HCT116 (cell line): ENCODE data around the gene TLR4. TPM values are rescaled to one million over a fixed set of nuclear protein-coding genes. Genes with fewer than 3 reads are reported as not detected.

Experiments
- ATAC-seq: fragments of 200-7000 bp; cut with Tn5 transposase; 2 replicates; pipeline ENCODE4 v1.9.1; 2020; ENCODE audit warnings: mild to moderate bottlenecking, moderate library complexity
- BruUV-seq: library from RNA; stranded (reverse); fragments of 400-500 nt; replicated peaks from 2 replicates; lab custom pipeline; 2021; lab: Mats Ljungman, UMichigan
- CTCF ChIA-PET: fragments of 300-600 bp; sonication (Branson Sonifier 250); formaldehyde crosslinking; loops from one replicate; lab custom pipeline; 2021; ENCODE audit warnings: antibody characterized with exemption; lab: Charles Lee
- POLR2A ChIA-PET: fragments of 300-600, 350-600 bp; sonication (Branson Sonifier 250); formaldehyde crosslinking; loops from one replicate; lab custom pipeline; 2021; ENCODE audit warnings: antibody characterized with exemption; lab: Charles Lee
- RAD21 ChIA-PET, 2 experiments: fragments of 300-600 bp; sonication (Branson Sonifier 250); formaldehyde crosslinking; loops; one replicate each; lab custom pipeline; 2023; ENCODE audit warnings: low total read pairs in 2 of 2; ENCODE audit not compliant: uncharacterized antibody in 2 of 2, unreplicated experiment in 2 of 2, low non-redundant PET in 1 of 2; lab: Charles Lee
- DNase-seq: peaks from one replicate; pipeline ENCODE4 v3.0.0-alpha.2; 2010; ENCODE audit warnings: low read depth, low spot score
- H2AFZ ChIP-seq: fragments of 200-600 bp; shearing (Covaris generic), sonication (generic); 2 replicates; pipeline ENCODE4 v1.6.1; 2017; ENCODE audit warnings: low read depth, mixed run types, mixed read lengths, antibody characterized with exemption, low read length; ENCODE audit not compliant: poor library complexity, severe bottlenecking
- H3K27ac ChIP-seq: 2 replicates; pipeline ENCODE4 v1.5.1; 2012; ENCODE audit warnings: low read depth, low read length
- H3K27me3 ChIP-seq: fragments of 200-600 bp; sonication (generic); 2 replicates; pipeline ENCODE4 v1.6.1; 2016; ENCODE audit warnings: mixed run types, low read length, mixed read lengths; ENCODE audit not compliant: insufficient read depth
- H3K36me3 ChIP-seq, 2 experiments: fragments of 200-500 bp in 1 of 2; fragments of 200-600 bp in 1 of 2; sonication (Bioruptor generic) in 1 of 2; sonication (generic) in 1 of 2; 2 replicates each; pipeline versions ENCODE4 v1.5.1 to v1.6.1; 2014 to 2016; ENCODE audit warnings: low read length in 2 of 2, inconsistent platforms in 1 of 2, mixed read lengths in 1 of 2, mixed run types in 1 of 2; ENCODE audit not compliant: insufficient read depth in 2 of 2, control insufficient read depth in 1 of 2
- H3K4me1 ChIP-seq, 2 experiments: fragments of 200-600 bp in 1 of 2; sonication (generic) in 1 of 2; 2 replicates each; pipeline versions ENCODE4 v1.5.1 to v1.6.1; 2012 to 2017; ENCODE audit warnings: low read length in 2 of 2, inconsistent platforms in 1 of 2, mild to moderate bottlenecking in 1 of 2, mixed read lengths in 1 of 2, mixed run types in 1 of 2, moderate library complexity in 1 of 2; ENCODE audit not compliant: insufficient read depth in 2 of 2, control insufficient read depth in 1 of 2
- H3K4me2 ChIP-seq: fragments of 200-600 bp; sonication (generic); 2 replicates; pipeline ENCODE4 v1.6.1; 2017; ENCODE audit warnings: mixed run types, low read length, mixed read lengths
- H3K4me3 ChIP-seq, 2 experiments: fragments of 200-600 bp in 1 of 2; sonication (generic) in 1 of 2; replicated peaks in 1 of 2; 2 replicates each; pipeline ENCODE4 v1.5.1; 2011 to 2016; ENCODE audit warnings: low read length in 2 of 2, control low read depth in 1 of 2, low read depth in 1 of 2, mild to moderate bottlenecking in 1 of 2, mixed read lengths in 1 of 2, mixed run types in 1 of 2
- H3K79me2 ChIP-seq: fragments of 200-600 bp; sonication (generic); 2 replicates; pipeline ENCODE4 v1.6.1; 2017; ENCODE audit warnings: mild to moderate bottlenecking, mixed run types, low read length, moderate library complexity, mixed read lengths; ENCODE audit not compliant: insufficient read depth
- H3K9ac ChIP-seq: fragments of 200-600 bp; sonication (generic); 2 replicates; pipeline ENCODE4 v1.6.1; 2016; ENCODE audit warnings: low read length, mixed read lengths
- H3K9me2 ChIP-seq: fragments of 200-600 bp; sonication (generic), shearing (Covaris generic); 2 replicates; pipeline ENCODE4 v1.6.1; 2017; ENCODE audit warnings: mixed run types, mild to moderate bottlenecking, moderate library complexity; ENCODE audit not compliant: insufficient read depth
- H3K9me3 ChIP-seq, 2 experiments: fragments of 200-500 bp in 1 of 2; fragments of 200-600 bp in 1 of 2; sonication (Bioruptor generic) in 1 of 2; sonication (generic) in 1 of 2; 2 replicates each; pipeline ENCODE4 v1.6.1; 2014 to 2017; ENCODE audit warnings: low read length in 2 of 2, mixed read lengths in 2 of 2, inconsistent platforms in 1 of 2, low read depth in 1 of 2, mild to moderate bottlenecking in 1 of 2, mixed run types in 1 of 2, moderate library complexity in 1 of 2; ENCODE audit not compliant: control insufficient read depth in 1 of 2, insufficient read depth in 1 of 2
- H4K20me1 ChIP-seq: fragments of 200-600 bp; sonication (generic), shearing (Covaris generic); 2 replicates; pipeline ENCODE4 v1.6.1; 2017; ENCODE audit warnings: mixed run types, mild to moderate bottlenecking, moderate library complexity; ENCODE audit not compliant: insufficient read depth
- EZH2 ChIP-seq: fragments of 200-600 bp; sonication (generic); IDR thresholded peaks from 2 replicates; pipeline ENCODE4 v1.6.1; 2017; ENCODE audit warnings: antibody characterized with exemption, mixed run types
- JUND ChIP-seq: IDR thresholded peaks from 2 replicates; pipeline ENCODE4 v1.6.1; 2012
- POLR2AphosphoS5 ChIP-seq: IDR thresholded peaks from 2 replicates; pipeline ENCODE4 v1.6.1; 2011; ENCODE audit warnings: mild to moderate bottlenecking, low read depth, low read length, moderate library complexity
- SP1 ChIP-seq: IDR thresholded peaks from 2 replicates; pipeline ENCODE4 v1.6.1; 2012; ENCODE audit warnings: low read depth
- YY1 ChIP-seq: IDR thresholded peaks from 2 replicates; pipeline ENCODE4 v1.6.1; 2011; ENCODE audit warnings: low read length, low read depth, moderate library complexity, mild to moderate bottlenecking; ENCODE audit not compliant: insufficient replicate concordance; ENCODE audit errors: extremely low read depth
- intact Hi-C: fragments of 100-400 bp; cut with micrococcal nuclease; formaldehyde crosslinking; loops from 2 replicates; pipeline ENCODE4 v1.10.0; 2022
- total RNA-seq: library from RNA; stranded (reverse); gene quantifications from one replicate; pipeline ENCODE4 v1.2.1, GENCODE V29; 2021; ENCODE audit not compliant: unreplicated experiment
- TF ChIP-seq, protein P1 (sequence below): IDR thresholded peaks from 2 replicates; pipeline ENCODE4 v1.6.1; 2012
- TF ChIP-seq, protein P2 (sequence below): IDR thresholded peaks from 2 replicates; pipeline ENCODE4 v1.6.1; 2012; ENCODE audit warnings: low read depth

Gene TLR4
- total RNA-seq, 1 experiment from 2014 or later = 0.10 TPM

DNA sequence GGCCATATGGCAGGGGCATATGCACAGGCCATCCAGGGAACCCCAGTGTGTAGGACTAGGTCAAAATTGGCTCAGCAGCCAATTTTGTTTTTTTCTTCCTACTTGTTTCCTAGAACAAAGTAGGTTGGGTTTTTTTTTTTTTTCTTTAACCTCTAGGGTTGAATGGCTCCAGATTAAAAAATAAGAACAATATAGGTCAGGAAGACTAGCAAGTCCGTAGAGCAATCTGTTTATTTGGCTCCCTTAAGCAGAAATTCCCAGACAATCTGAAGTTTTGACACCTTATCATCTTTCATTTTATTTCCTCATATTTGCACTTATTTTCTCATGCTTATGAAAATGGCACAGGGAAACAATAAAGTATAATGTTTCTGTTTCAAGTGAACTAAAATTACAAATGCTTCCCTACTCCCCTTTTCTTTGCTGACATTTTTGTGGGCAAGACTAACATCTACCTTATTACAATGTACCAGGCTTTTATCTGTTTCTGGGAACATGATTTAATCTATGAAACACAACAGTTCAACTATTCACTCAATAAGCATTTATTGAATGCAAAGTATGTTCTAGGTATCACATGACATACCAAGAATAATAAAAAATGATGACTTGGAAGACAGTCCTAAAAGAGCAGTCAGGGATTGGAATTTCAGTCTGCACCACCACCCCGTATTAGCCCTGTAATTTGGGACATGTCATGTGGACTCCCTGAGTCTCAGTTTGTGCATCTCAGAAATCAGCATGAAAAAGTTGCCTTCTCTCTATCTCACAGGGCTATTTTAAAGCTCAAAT is 30.5 kb downstream of the TLR4 start:
- TF ChIP-seq, protein P1, sequence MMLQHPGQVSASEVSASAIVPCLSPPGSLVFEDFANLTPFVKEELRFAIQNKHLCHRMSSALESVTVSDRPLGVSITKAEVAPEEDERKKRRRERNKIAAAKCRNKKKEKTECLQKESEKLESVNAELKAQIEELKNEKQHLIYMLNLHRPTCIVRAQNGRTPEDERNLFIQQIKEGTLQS = no peak
- TF ChIP-seq YY1 (no peak), POLR2AphosphoS5 (no peak), SP1 (no peak), EZH2 (no peak), JUND (no peak)
- TF ChIP-seq, protein P2, sequence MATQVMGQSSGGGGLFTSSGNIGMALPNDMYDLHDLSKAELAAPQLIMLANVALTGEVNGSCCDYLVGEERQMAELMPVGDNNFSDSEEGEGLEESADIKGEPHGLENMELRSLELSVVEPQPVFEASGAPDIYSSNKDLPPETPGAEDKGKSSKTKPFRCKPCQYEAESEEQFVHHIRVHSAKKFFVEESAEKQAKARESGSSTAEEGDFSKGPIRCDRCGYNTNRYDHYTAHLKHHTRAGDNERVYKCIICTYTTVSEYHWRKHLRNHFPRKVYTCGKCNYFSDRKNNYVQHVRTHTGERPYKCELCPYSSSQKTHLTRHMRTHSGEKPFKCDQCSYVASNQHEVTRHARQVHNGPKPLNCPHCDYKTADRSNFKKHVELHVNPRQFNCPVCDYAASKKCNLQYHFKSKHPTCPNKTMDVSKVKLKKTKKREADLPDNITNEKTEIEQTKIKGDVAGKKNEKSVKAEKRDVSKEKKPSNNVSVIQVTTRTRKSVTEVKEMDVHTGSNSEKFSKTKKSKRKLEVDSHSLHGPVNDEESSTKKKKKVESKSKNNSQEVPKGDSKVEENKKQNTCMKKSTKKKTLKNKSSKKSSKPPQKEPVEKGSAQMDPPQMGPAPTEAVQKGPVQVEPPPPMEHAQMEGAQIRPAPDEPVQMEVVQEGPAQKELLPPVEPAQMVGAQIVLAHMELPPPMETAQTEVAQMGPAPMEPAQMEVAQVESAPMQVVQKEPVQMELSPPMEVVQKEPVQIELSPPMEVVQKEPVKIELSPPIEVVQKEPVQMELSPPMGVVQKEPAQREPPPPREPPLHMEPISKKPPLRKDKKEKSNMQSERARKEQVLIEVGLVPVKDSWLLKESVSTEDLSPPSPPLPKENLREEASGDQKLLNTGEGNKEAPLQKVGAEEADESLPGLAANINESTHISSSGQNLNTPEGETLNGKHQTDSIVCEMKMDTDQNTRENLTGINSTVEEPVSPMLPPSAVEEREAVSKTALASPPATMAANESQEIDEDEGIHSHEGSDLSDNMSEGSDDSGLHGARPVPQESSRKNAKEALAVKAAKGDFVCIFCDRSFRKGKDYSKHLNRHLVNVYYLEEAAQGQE = no peak
- no TSS peak for BruUV-seq
- ChIA-PET POLR2A (no interaction called here), RAD21 (no interaction called here), CTCF (no interaction called here)
- Histone ChIP-seq H3K9me2 (no peaks in the 10 kb centered on the region), H3K9ac (no peak overlapping the region), H2AFZ (no peak overlapping the region), H3K27ac (no peak overlapping the region), H3K36me3 (no peaks in the 10 kb centered on the region), H3K4me2 (no peak overlapping the region), H3K9me3 (peaks cover 0 to 26% of the 10 kb centered on the region in 2 experiments; a peak in 2 of 4 replicates), H3K27me3 (no peaks in the 10 kb centered on the region), H4K20me1 (no peaks in the 10 kb centered on the region), H3K4me1 (no peaks in the 10 kb centered on the region), H3K4me3 (no peak overlapping the region), H3K79me2 (no peaks in the 10 kb centered on the region)
- intact Hi-C loops = no loop called here
- no peak for ATAC-seq
- DNase-seq = no peak
